GM21528 (cell line): Measurements from ENCODE around the gene NOL12.

Experiments used
- ATAC-seq: cut with Tn5 transposase; IDR thresholded peaks from one replicate; pipeline ENCODE4 v1.9.1; 2021; ENCODE audit warnings: mild to moderate bottlenecking, moderate library complexity; ENCODE audit not compliant: unreplicated experiment, low FRiP score

The NOL12 gene

DNA sequence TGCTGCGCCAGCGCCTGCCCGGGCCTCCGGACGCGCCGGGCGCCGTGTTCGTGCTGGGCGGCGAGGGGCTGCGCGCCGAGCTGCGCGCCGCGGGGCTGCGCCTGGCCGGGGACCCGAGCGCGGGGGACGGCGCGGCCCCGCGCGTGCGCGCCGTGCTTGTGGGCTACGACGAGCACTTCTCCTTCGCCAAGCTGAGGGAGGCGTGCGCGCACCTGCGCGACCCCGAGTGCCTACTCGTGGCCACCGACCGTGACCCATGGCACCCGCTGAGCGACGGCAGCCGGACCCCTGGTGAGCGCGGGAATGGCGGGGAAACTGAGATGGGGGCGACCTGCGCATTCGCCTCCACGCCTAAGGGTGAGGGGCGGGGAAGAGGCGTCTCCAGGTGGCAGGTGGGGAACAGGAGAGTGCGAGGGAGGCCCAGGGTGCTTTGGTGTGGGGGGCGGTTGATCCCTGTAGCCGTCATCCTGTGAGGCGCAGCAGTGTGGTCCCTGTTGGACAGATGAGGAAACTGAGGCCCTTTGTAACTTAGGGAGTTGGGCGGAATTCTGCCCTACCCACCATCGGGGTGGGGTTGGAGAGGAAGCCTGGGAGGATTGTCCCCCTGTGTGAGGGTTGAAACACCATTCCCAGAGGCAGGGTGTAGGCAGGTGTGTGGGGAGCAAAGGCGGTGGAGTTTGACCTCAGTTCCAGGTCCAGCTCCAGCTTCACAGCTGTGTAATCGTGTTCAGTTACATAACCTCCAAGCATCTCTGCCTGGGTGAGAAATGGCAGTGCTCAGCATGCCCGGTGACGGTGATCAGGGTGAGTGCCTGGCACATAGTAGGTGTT lies 26.9 kb upstream of the NOL12 start:
- ATAC-seq, result peak; percentile 16

DNA sequence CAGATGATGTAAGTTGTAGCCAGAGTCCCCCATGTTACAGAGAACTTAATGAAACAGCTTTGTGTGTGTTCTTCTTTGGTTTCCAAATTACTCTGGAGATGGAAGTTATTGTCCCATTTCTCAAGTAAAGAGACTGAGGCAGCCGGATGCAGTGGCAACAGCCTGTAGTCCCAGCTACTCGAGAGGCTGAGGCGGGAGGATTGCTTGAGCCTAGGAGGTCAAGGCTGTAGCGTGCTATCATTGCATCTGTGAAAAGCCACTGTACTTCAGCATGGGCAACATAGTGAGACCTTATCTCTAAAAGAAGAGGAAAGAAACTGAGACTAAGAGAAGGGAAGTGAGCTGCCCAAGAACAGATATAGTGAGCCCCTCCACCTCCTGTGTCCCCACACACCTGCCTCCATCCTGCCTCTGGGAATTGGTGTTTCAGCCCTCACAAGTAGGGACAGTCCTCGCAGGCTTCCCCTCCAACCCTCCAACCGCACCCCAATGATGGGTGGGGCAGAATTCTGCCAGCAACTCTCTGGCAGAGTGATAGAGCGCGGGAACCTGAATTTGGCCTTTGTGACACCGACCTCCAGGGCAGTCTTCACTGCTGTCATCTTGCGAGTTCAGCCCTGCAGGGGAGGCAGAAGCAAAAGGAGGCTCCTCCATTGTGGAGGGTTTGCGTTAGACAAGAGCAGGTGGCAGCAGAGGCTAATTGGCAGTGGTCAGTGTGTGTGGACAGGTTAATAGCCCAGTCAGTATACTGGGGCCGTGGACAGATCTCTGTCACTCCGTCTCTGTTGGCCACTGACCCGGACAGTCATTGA lies 26.0 kb upstream of the NOL12 start:
- ATAC-seq, result no peak

DNA sequence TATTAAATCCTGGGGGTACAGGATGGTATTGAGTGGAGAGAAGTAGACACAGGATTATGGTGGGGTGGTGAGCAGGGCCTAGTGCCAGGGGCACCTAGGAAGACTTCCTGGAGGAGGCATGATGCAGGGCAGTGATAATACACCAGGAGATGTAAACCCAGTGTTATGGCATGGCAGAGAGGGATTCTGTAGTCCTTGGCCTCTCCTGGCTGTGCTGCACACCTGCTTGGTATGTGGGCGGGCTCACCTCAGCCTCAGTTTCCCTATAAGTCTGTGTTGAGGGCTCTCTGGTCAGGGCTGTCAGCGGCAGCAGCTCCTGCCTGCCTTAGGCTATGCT lies 25.5 kb upstream of the NOL12 start:
- no peak for ATAC-seq

DNA sequence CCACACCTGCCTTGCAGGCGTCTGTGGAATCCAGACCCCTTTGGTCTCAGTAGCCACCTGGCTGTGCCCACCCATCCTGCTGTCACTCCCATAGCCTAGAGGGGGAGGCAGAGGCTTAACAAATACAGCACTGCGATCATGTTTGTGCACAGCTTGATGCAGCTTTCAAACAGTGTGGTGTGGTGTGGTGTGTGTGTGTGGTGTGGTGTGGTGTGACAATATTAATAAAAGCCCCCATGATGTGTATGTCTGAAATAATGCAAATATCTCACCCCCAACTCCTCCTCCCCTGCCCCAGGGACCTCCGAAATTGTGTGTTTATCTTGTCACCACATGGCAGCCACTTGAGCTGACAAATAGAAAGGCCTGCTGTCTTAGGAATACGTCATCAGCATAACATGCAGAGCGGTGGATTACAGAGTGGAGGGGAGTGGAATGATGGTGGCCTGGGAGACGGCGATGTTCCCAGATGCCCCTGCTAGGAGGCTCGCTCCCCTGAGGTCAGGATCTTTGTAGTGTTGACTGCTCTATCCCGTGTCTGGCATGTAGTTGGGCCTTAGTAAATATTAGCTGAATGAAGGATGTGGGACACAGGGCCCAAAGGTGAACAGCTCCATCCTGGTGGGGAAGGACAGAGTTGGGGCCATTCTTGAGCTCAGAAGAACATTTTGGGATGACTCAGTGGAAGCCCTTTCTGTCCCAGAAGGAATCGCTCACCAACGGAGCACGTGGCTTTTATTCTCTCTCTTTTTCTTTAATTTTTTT lies 24.8 kb upstream of the NOL12 start:
- ATAC-seq, result no peak

DNA sequence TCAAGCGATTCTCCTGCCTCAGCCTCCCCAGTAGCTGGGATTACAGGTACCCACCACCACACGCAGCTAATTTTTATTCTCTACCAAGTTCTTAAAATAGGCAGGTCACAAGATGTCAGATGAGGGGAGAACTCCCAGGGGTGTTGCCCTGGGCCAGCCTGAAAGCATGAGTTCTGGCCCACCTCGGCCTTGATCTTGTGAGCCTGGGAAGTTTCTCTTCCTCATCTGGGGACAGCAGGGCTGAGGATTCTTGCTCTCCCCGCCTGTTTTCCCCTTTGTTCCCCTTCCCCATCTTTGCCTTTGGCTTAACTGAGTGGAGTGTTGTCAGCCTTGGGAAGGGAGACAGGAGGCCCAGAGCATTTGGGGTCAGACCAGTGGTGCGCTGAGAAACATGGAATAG lies 24.1 kb upstream of the NOL12 start:
- no peak for ATAC-seq

DNA sequence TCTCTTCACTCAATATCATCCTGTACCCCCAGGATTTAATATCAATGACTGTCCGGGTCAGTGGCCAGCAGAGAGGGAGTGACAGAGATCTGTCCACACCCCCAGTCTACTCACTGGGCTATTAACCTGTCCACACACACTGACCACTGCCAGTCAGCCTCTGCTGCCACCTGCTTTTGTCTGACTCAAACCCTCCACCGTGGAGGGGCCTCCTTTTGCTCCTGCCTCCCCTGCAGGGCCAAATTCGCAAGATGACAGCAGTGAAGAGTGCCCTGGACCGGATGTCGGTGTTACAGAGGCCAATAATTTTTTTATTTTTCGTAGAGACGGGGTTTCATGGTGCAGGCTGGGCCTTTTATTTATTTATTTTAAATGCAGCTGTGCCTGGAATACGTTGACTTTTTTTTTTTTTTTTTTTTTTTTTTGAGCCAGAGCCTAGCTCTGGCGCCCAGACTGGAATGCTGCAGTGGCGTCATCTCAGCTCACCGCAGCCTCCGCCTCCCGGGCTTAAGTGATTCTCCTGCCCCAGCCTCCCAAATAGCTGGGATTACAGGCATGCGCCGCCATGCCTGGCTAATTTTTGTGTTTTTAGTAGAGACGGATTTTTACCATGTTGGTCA lies 22.5 kb upstream of the NOL12 start:
- no peak for ATAC-seq

DNA sequence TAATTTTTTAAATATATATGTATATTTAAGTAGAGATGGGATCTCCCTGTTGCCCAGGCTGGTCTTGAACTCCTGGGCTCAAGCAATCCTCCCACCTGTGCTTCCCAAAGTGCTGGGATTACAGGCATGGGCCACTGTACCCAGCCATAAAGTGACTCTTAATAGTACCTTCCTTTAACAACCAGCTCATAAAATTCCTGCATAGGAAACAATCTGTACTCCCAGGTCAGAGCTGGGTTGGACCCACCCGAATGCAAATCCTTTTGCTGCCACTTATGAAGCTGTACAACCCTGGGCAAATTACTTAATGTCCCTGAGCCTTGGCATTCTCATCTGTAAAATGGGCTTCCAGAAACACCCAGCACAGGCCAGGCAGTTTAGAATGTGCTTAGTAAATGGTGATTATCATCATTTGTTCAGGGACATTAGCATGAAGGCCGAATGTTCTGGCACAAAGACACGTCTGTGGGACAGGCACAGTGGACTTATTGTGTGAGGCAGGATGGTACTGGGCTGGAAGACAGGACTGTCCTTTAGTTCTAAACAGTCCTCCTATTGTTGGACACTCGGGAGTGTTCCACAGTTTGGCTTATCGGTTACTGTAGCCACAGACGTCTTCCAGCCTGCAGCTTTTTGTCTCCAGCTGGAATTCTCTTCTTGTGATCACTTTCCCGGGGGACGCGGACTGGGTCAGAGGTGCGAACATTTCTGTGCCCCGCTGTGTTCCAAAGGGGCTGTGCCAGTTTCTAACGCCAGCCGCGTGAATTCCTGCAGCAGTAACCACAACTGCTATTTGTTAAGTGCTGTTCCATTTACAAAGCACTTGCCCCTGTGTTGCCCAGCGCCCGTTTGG lies 21.7 kb upstream of the NOL12 start:
- ATAC-seq, result no peak

DNA sequence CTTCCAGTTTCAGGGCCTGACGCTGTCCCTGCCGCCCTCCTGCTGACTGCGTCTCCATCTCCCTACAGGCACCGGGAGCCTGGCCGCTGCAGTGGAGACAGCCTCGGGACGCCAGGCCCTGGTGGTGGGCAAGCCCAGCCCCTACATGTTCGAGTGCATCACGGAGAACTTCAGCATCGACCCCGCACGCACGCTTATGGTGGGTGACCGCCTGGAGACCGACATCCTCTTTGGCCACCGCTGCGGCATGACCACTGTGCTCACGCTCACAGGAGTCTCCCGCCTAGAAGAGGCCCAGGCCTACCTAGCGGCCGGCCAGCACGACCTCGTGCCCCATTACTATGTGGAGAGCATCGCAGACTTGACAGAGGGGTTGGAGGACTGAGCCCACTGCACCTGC lies 20.7 kb upstream of the NOL12 start:
- ATAC-seq, result no peak

DNA sequence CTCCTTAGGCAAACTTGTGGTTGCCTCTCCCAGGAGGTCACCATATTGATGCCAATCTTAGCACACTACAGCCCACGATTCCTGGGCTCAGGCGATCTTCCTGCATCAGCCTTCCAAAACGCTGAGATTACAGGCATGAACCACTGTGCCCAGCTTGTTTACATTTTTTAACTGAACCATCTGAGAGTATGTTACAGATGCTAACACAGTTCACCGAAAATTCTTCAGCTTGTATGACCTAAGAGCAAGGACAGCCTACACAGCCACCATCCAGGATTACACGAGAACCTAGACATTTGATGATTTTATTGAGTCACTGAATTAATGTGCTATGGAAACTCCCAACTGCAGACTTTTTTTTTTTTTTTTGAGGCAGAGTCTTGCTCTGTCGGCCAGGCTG lies 16.6 kb upstream of the NOL12 start:
- ATAC-seq, result no peak

DNA sequence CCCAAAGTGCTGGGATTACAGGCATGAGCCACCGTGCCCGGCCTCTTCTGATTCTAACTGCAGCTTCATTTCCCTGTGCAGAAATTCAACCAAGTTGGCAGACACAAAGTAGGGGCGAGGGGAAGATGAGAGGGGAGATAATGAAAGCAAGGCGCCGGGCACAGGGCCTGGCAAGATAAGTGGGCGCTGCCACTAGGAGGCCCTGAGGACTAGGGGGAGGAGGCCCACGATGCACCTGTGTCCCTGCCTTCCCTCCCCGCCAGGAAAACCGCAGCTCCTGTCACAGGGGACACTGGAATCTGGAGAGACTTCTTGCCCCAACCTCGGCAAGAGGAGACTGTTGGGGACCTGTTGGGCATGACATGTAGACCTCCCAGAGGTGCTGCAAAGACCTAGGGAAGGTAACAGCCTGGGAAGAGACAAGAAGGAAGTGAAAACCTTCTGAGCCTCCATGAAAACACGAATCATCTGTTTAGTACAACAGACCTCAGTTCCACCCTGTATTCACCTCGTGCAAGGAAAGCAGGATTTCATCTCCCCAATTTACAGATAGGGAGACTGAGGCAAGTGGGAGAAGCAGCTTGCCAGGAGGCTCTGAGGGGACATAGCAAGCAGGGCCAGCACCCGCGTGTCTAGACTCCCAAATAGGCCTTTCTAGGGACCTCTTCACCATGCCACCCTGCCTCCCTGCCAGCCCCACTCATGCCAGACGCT lies 13.8 kb upstream of the NOL12 start:
- no peak for ATAC-seq

DNA sequence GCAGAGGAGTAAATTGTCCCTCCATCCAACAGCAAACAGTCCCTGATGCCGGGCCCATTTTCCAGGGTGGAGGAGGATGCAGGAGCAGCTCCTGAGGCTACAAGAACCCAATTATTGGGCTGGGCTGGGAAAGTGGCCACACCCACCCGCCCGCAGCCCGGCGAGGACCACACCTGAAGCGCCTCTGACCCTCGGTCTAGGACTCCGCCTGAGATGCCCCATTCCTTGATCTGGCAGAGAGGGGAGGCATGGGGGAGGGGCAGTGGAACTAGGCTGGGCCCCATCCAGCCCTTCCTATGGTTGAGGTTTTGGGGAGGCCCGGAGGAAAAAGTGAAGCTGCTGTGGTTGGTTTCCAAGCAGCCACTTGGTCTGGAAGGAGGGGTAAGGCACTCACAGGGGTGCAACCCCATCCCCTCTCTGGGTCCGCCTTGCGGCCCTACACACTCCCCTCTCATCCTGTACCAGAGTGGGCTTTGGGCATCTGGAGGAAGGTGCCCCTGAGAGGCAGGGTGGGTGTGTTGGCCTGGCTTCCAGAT lies 13.2 kb upstream of the NOL12 start:
- no peak for ATAC-seq

DNA sequence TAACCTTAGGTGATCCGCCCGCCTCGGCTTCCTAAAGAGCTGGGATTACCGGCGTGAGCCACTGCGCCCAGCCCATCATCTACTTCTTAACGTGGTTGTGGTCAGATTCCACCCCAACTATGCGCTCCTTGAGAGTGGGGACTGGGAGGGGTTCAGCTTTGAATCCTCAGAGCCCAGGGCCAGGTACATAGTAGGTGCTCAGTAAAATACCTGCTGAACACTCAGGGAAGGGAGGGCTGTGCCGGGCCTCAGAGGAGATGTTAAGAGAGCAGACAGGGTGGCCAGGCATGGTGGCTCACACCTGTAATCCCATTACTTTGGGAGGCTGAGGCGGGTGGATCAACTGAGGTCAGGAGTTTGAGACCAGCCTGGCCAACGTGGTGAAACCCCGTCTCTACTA lies 11.9 kb upstream of the NOL12 start:
- ATAC-seq, result no peak

DNA sequence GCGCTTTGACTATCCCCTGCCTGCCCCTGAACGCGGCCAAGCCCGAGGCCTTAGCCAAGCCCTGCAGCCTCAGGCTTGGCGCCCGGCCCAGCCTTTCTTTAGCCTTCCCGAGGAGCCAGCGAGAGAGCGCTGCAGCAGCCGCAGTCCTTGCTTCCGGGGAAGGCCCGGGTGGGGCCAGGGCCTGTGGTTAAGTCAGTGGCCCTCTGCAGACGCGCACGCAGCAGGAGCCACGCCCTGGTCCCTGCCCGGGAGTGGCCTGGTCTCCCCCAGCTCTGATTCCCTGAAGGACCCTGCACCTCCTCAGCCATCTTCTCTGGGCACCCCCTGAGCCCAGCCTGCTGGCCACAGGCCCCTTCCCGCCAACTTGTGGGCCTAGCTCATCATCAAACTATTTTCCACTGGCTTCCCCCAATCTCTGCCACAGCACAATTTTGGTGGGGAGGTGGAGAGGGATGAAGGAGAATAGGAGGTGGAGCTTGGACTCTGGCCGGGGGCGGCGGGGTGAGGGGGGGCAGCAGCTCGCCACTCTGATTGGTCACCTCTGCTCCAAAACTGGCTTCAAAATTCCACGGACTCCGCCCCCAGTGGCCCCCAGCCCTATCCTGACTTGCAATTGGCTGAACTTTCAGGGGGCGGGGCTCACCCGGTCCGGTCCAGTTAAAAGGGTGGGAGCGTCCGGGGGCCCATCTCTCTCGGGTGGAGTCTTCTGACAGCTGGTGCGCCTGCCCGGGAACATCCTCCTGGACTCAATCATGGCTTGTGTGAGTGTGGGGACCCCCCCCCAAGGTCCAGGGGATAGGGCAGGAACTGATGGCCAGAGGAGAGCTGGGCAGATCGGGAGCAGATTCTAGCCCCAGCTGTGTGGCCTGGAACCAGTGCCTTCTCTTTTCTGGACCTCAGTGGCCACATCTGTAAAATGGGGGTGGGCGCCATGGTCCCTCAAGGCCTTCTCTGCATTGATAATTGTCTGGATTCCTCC lies 10.9 kb upstream of the NOL12 start, which contains the start of gene LGALS1:
LGALS1 (plus strand) TSS at position 686 of the 979 bp plus-strand sequence; CDS start at position 753, 67 bp downstream.
- ATAC-seq, result no peak

DNA sequence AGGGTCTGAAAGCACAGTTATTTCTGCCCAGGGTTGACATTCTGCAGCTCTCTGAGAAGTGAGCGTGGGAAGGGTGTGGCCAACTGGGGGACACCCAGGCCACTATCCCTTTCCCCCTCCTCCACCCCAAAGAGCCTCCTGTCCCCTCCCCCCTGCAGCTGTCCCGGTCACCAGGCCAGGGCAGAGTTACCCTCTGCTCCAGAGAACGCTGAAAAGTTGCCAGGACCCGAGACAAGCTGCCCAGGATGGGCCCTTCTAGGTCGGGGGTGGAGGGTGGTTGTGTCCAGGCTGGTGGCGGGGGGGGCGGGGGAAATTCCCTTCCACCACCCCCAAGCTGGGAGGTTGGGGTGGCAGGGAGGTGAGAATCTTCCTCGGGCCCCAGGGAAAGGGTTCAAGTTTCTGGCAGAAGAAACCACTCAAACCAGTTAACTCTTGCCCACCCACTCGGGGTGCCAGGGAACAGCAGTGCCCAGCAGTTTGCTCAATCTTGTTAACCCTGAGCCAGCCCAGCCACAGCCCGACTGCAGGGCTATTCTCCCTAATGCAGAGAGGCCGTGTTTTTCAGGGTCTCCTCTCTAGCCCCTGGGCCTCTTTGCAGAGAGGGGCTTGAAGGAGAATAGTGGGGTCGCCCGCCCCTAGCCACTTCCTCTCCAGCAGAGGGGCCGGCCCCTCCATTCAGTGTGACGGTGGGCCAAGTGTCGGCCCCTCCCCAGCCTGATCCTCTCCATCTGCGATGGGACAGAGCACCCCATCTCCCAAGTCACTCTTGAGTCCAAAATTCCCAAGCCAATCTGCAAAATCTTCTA lies 10.0 kb upstream of the NOL12 start:
- peak; percentile 6 for ATAC-seq

DNA sequence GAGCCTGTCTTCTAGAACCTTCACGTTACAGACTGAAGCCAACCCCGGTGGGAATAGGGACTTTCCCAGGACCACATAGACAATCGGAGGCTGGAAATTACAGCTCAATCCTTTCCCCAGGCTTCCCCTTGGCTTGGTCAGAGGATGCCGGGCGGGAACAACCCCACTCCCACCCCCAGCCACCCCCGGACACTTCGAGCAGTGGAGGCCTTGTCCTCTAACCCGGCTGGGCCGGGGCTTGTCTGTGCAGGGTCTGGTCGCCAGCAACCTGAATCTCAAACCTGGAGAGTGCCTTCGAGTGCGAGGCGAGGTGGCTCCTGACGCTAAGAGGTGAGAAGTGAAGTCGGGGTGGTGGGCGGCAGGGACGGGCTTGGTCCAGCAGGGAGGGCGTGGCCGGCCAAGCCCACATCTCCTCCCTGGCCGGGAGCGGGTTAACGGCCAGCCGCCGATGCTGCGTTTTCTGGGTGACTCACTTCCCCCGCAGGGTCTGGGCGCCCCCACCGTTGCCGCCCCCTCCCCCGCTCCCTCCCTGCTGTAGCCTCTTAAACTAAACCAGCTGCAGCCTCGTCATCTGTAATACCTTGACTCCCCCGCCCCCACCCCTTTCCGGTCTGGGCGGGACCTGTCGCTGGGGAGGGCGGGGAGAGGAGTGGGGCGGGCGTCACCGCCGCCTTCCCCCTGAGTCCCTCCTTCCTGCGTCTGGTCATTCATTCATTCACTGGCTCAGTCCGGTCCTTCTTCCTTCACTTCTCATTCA lies 9.2 kb upstream of the NOL12 start:
- peak; percentile 49 for ATAC-seq

DNA sequence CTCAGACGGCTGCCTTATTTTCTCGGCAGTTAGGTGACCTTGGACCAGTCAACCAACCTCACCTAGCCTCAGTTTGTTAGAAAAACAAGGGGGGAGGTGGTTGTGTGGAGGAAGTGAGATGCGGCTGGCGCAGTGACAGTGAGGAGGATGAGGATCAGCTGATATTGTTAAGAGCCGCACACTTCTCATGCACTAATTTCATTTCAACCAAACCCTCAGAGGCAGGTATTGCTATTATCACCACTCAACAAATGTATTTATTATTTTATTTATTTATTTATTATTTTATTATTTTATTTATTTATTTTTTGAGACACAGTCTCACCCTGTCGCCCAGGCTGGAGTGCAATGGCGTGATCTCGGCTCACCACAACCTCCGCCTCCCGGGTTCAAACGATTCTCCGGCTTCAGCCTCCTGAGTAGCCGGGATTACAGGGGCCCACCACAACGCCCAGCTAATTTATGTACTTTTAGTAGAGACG lies 8.6 kb upstream of the NOL12 start:
- ATAC-seq, result peak; percentile 22
